GM23338 (cell line): ENCODE results near the gene LY86.

ENCODE experiments used
- POLR2AphosphoS5 ChIP-seq: IDR thresholded peaks from 2 replicates; pipeline ENCODE4 v1.6.1; 2016; ENCODE audit warnings: antibody characterized with exemption, low read depth
- TF ChIP-seq, protein P1 (sequence below), 2 experiments: fragments of 200-600 bp in 1 of 2; sonication (generic) in 1 of 2; conservative IDR thresholded peaks; 2 replicates each; pipeline versions ENCODE4 v1.5.1 to v1.6.1; 2016 to 2017; ENCODE audit warnings: antibody characterized with exemption in 2 of 2, low read depth in 2 of 2, mild to moderate bottlenecking in 2 of 2, moderate library complexity in 1 of 2

DNA sequence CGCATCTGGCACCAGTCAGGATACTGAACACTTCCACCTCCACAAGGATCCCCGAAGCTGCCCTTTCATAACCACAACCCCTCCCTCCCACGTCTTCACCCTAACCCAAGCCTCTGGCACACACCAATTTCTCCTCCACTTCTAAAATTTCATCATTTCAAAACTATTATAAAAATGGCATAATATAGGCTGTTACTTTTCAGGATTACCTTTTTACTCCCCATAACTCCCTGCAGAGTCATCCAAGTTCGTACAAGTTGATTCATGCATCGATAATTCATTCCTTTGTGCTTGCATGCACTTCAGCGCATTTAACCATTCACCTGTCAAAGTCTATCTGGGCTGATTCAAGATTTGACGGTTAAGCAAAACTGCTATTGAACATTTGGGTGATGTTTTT, 30.6 kb upstream of the LY86 start:
- no peak for TF ChIP-seq POLR2AphosphoS5
- TF ChIP-seq, protein P1, sequence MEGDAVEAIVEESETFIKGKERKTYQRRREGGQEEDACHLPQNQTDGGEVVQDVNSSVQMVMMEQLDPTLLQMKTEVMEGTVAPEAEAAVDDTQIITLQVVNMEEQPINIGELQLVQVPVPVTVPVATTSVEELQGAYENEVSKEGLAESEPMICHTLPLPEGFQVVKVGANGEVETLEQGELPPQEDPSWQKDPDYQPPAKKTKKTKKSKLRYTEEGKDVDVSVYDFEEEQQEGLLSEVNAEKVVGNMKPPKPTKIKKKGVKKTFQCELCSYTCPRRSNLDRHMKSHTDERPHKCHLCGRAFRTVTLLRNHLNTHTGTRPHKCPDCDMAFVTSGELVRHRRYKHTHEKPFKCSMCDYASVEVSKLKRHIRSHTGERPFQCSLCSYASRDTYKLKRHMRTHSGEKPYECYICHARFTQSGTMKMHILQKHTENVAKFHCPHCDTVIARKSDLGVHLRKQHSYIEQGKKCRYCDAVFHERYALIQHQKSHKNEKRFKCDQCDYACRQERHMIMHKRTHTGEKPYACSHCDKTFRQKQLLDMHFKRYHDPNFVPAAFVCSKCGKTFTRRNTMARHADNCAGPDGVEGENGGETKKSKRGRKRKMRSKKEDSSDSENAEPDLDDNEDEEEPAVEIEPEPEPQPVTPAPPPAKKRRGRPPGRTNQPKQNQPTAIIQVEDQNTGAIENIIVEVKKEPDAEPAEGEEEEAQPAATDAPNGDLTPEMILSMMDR (conservative IDR thresholded peaks at IDR 0.05; ENCODE audit: low read depth in 2 of 2): no peak
